ENCODE measurements around the gene CD1C. TPM values are rescaled to one million over a fixed set of nuclear protein-coding genes. Genes with fewer than 3 reads are reported as not detected.
"Not testable (repeated sequence)": the region's sequence is repeated elsewhere in the genome, so short reads cannot be mapped to it uniquely, and the experiment has no call there.

CD1C gene
- total and polyA plus RNA-seq, 8 donors, result 0.12 to 1.3 (median 0.36) TPM; not detected in 4

DNA sequence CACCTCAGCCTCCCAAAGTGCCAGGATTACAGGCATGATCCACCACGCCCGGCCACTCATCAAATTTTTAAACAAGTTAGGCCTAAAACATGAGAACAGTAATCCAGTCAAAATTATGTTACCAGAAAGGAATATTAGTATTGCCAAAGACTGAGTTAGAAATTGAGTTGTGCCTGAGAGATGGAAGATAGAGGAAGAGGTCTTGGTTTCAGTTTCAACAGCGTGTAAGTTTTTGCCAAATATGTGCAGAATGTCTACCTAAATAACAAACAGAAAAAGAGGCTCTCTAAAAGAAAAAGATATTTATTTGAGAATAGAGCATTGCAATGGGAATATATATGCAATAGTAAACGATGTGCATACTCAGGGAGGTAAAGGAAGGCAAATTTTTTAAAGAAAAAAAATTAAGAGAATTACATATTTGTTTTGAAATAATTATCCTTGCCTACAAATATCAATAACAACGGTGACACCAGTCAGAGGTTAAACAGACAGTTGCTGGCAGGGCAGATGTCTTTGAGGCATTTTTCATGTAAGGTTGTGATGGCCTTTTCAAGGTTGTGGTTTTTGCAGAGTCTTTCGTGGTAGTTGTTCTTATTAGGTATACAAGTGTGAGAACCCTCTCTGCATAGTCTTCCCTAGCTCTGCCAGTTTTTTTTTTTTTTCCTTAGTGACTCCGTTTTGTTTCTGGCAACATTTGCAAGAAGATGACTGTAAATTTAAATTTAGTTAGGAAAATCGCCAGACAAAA is 43.9 kb downstream of the CD1C start:
- FAIRE-seq (no peak), ATAC-seq (no peak), DNase-seq (no peak)
- no peak overlapping the region for H3K4me3 ChIP-seq
- TF ChIP-seq, protein P1, sequence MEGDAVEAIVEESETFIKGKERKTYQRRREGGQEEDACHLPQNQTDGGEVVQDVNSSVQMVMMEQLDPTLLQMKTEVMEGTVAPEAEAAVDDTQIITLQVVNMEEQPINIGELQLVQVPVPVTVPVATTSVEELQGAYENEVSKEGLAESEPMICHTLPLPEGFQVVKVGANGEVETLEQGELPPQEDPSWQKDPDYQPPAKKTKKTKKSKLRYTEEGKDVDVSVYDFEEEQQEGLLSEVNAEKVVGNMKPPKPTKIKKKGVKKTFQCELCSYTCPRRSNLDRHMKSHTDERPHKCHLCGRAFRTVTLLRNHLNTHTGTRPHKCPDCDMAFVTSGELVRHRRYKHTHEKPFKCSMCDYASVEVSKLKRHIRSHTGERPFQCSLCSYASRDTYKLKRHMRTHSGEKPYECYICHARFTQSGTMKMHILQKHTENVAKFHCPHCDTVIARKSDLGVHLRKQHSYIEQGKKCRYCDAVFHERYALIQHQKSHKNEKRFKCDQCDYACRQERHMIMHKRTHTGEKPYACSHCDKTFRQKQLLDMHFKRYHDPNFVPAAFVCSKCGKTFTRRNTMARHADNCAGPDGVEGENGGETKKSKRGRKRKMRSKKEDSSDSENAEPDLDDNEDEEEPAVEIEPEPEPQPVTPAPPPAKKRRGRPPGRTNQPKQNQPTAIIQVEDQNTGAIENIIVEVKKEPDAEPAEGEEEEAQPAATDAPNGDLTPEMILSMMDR (IDR thresholded peaks at IDR 0.05), result no peak
- no peaks in the 10 kb centered on the region for H3K9me3 ChIP-seq
- 38 to 52% methylated on average over 8 of the region's 8 CpGs for WGBS, 2 donors
- H3K36me3 ChIP-seq, result no peaks in the 10 kb centered on the region
- H3K27me3 ChIP-seq, result no peaks in the 10 kb centered on the region
- intact Hi-C loops (cut with DNase I), result no loop called here
- H3K27ac ChIP-seq, result no peak overlapping the region
- H3K4me1 ChIP-seq, result no peaks in the 10 kb centered on the region

DNA sequence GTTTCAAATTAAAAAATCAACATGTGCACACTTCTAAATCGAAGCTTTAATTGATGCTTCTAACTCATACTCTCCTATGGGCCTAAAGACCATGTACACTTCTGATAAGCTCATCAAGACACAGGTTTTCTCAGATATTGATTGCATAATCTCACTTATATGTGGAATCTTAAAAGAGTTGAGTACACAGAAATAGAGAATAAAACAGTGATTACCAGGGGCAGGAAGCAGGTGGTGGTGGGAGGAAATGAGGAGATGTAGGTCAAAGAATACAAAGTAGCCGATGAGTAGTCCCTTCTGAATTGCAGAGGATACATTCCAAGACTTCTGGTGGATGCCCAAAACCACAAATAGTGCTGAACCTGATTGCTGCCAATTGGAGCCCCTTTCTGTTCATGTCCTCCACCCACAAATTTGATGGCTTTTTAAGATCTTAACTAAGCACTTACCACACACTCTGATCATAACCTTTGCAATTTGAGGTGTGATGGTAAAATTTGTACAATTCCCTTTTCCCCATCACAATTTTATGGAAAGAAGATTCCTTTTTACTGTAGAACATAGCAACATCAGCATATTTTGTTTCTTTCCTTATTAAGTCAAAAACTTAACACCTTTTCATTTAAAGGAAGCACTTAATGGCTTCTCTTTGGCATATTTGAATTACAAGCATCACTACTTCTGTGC is 44.9 kb downstream of the CD1C start:
- Histone ChIP-seq H3K36me3 (no peaks in the 10 kb centered on the region), H3K4me1 (no peaks in the 10 kb centered on the region), H3K27ac (no peak overlapping the region), H3K4me3 (no peak overlapping the region), H3K27me3 (no peaks in the 10 kb centered on the region), H3K9me3 (no peaks in the 10 kb centered on the region)
- intact Hi-C loops (cut with DNase I), result no loop called here
- no peak for FAIRE-seq
- no peak for DNase-seq
- TF ChIP-seq, protein P1 (IDR thresholded peaks at IDR 0.05), result no peak
- ATAC-seq, result no peak
- 27 to 28% methylated on average over 2 of the region's 2 CpGs for WGBS, 2 donors

DNA sequence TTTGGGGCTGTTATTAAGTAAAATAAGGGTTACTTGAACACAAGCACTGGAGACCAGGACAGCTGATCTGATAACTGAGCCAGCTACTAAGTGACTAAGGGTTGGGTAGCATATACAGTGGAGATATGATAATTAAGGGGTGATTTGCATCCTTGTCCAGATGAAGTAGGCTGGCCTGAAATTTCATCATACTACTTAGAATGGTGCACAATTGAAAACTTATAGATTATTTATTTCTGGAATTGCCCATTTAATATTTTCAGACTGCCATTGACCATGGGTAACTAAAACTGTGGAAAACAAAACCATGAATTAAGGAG is 45.5 kb downstream of the CD1C start:
- DNase-seq, result no peak
- no peaks in the 10 kb centered on the region for H3K9me3 ChIP-seq

DNA sequence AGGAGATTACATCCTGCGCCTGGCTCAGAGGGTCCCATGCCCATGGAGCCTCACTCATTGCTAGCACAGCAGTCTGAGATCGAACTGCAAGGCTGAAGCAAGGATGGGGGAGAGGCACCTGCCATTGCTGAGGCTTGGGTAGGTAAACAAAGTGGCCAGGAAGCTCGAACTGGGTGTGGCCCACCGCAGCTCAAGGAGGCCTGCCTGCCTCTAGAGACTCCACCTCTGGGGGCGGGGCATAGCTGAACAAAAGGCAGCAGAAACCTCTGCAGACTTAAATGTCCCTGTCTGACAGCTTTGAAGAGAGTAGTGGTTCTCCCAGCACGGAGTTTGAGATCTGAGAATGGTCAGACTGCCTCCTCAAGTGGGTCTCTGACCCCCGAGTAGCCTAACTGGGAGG is 46.7 kb downstream of the CD1C start:
- H3K4me3 ChIP-seq; H3K36me3 ChIP-seq; intact Hi-C loops (cut with DNase I); H3K27ac ChIP-seq; H3K9me3 ChIP-seq; H3K27me3 ChIP-seq; FAIRE-seq; H3K4me1 ChIP-seq; DNase-seq; ATAC-seq: not testable (repeated sequence)
- 40 to 48% methylated on average over 7 of the region's 7 CpGs for WGBS, 2 donors

More for the DNA sequence above, 45.5 kb downstream of the CD1C start:
- no peak for FAIRE-seq
- ATAC-seq, result no peak
- intact Hi-C loops (cut with DNase I), result no loop called here
- Histone ChIP-seq H3K4me3 (no peak overlapping the region), H3K27ac (no peak overlapping the region), H3K36me3 (no peaks in the 10 kb centered on the region), H3K27me3 (no peaks in the 10 kb centered on the region), H3K4me1 (no peaks in the 10 kb centered on the region)
- TF ChIP-seq, protein P1 (IDR thresholded peaks at IDR 0.05), result no peak

Other genes with a start within 250 kb of the CD1C start
- 1 to 10 TPM in 2 of 6 donors, under 1 TPM in 4; 0.08 to 1.3 (median 0.40) TPM for gene CD1D, start 109.0 kb upstream of the CD1C start, total RNA-seq
- gene CD1D, start 109.0 kb upstream of the CD1C start, polyA plus RNA-seq, result 1 to 10 TPM in 1 of 2 donors, under 1 TPM in 1; 0.95 to 1.2 TPM
- under 1 TPM in 1 of 6 donors, not detected in 5; 0.09 TPM for gene CD1A, start 35.5 kb upstream of the CD1C start, total RNA-seq
- not detected for gene CD1A, start 35.5 kb upstream of the CD1C start, polyA plus RNA-seq
- under 1 TPM in 1 of 6 donors, not detected in 5; 0.19 TPM for gene CD1B, start 41.6 kb downstream of the CD1C start, total RNA-seq
- not detected for gene CD1B, start 41.6 kb downstream of the CD1C start, polyA plus RNA-seq
- under 1 TPM in 2 of 6 donors, not detected in 4; 0.55 to 0.72 TPM for gene CD1E, start 64.0 kb downstream of the CD1C start, total RNA-seq
- not detected for gene CD1E, start 64.0 kb downstream of the CD1C start, polyA plus RNA-seq
- gene OR10T2, start 109.5 kb downstream of the CD1C start, total RNA-seq, result not detected
- gene OR10T2, start 109.5 kb downstream of the CD1C start, polyA plus RNA-seq, result not detected
- not detected for gene OR10K2, start 136.3 kb downstream of the CD1C start, total RNA-seq
- gene OR10K2, start 136.3 kb downstream of the CD1C start, polyA plus RNA-seq, result not detected
- not detected for gene OR10K1, start 171.9 kb downstream of the CD1C start, total RNA-seq
- not detected for gene OR10K1, start 171.9 kb downstream of the CD1C start, polyA plus RNA-seq
- not detected for gene OR10R2, start 182.3 kb downstream of the CD1C start, total RNA-seq
- gene OR10R2, start 182.3 kb downstream of the CD1C start, polyA plus RNA-seq, result not detected

All from pancreas (tissue), 10 donors.